IPS-11a (cell line): ENCODE measurements around the gene PTPRU.

ENCODE experiments used
- H3K4me3 ChIP-seq: one replicate; pipeline ENCODE4 v1.5.1; 2013; ENCODE audit warnings: low read depth, low read length, control low read depth

The PTPRU gene

GRCh38 chr1:29329022-29329775, 92.9 kb downstream of the PTPRU start:
- no peak overlapping the region for H3K4me3 ChIP-seq

DNA sequence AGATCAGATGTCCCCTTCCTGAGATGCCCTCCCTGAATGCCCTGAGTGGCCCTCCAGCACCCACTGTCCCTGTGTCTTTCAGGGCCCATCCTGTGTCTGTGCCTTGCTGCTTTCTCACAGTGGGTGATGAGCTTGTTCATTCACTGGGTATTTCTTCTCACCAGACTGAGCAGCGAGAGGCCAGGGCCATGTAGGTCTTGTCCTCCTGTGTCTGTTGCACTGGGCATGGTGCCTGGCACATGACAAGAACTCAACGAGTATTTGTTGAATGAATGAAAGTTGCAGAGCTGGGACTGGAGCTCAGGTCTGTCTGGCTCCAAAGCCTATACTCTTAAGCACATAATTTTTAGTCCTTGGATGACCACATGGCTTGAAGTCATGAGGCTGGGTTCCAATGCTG, 93.8 kb downstream of the PTPRU start:
- no peak overlapping the region for H3K4me3 ChIP-seq

GRCh38 chr1:29330856-29331255, 94.5 kb downstream of the PTPRU start:
- H3K4me3 ChIP-seq: no peak overlapping the region

DNA sequence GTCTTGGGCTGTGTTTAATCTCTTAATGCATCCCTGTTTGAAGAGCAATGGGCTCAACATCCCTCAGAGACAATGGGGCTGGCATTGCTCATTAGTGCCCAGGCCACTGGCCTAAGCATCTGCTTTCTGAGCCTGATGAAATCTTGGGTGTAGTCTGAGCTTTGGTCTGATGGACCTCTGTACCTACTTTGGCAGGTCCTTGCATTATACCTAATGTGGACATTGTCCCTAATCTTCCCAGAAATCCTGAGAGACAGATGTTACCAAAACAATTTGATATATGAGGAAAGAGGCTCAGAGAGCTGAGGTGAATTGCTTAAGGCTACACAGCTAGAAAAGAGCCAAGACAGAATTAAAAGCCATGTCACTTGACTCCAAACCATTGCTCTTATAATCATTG, 95.0 kb downstream of the PTPRU start:
- H3K4me3 ChIP-seq: no peak overlapping the region

DNA sequence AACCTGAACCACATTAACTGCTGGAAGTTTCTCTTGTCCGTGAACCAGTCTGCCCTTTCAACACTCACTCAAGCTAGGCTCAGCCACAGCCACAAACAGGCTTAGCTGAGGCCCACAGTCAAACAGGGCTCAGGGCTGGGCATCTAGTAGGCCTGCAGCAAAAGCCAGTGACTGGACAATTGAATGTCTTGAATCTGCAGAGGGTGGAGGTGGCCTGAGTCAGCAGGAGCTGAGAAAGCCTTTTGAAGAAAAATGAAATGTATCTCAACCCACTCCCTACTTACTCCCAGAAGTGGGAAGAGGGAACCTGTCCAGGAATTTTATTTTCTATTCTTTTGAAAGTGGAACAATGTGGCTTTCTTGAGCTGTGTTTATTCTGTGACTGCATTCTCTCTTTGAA, 95.4 kb downstream of the PTPRU start:
- H3K4me3 ChIP-seq: no peak overlapping the region

- H3K4me3 ChIP-seq: no peak overlapping the region
Observed at GRCh38 chr1:29332204-29332603, 95.9 kb downstream of the PTPRU start.

- H3K4me3 ChIP-seq: no peak overlapping the region
Observed at GRCh38 chr1:29333008-29333407, 96.7 kb downstream of the PTPRU start.

DNA sequence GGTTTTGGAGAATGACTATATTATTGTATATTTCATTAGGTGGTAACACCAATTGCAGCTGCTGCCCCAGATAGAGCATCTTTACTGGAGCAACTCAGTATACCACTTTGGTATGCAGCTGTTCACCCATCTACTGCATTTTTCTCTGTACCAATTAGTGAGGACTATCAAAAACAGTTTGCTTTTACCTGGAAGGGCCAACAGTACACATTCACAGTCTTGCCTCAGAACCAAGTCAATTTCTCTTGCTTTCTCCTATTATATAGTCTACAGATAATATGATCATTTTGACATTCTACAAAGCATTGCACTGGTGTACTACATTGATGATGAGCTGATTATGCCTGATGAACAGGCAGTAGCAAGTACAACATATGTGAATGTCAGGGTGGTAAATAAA, 99.3 kb downstream of the PTPRU start:
- H3K4me3 ChIP-seq: no peak overlapping the region

DNA sequence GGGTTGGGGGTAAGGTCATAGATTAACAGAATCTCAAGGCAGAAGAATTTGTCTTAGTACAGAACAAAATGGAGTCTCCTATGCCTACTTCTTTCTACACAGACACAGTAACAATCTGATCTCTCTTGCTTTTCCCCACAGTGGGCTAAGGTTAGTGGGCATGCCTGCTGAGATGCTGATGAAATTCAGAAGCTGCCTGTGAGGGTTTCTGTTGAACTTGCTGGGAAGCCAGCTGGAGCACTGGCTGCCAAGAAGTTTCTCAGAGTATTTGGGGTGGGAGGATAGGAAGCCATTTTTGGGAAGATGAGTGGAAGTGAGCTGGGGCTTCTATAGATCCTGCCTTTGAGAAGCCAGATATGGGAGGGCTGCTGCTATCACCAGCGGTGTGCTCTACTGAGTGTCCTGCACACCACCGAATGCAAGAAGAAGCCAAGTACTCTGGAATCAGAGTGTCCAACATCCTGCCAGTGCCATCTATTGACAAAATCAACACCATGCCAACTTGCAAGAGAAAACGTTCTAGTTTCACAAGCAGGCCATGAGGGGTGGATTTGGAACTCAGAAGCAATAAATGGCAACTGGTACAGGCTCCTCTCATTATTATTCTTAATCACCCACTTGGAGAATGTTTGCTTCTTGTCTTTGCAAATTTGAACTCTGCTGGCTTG, 102.7 kb downstream of the PTPRU start:
- H3K4me3 ChIP-seq: no peak overlapping the region

- H3K4me3 ChIP-seq: no peak overlapping the region
Observed at GRCh38 chr1:29341936-29342335, 105.6 kb downstream of the PTPRU start.

GRCh38 chr1:29342351-29342750, 106.0 kb downstream of the PTPRU start:
- no peak overlapping the region for H3K4me3 ChIP-seq

DNA sequence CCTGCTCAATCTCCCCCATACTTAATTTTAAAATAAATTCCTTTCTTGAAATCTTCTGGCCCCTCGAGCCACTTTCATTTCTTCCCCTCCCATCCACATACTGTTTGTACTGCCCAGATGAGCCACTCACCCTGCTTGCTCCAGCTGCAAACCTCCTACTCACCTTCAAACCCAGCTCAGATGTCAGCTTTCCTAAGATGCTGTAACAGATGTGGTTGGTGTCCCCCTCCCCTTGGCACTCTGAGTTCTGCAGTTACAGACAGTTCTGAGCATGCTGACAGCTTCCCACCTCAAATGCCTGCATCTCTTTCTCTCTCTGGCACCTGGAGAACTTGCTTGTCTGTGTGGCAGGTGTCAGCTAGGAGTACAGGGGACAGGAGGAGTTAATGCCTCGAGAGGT, 106.7 kb downstream of the PTPRU start:
- no peak overlapping the region for H3K4me3 ChIP-seq

- no peak overlapping the region for H3K4me3 ChIP-seq
Observed at GRCh38 chr1:29343476-29343875, 107.2 kb downstream of the PTPRU start.

DNA sequence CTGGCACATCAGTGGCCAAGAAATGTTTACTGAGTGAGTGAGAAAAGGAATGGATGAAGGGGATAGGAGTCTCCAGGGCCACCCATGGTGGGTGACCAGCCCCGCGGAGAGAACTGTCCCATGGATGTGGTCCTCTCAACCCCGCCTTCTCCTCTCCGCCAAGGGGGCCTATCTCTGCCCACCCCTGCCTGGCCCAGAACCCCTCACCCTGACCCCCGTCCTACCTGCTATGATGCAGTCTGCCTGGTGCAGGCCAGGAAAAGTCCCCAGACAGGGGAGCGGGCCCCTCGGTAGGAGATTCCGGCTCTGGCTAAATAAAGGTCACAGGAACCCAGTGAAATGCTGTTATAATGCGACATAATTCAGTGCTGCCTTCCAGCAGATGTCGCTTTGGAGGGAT, 107.6 kb downstream of the PTPRU start:
- no peak overlapping the region for H3K4me3 ChIP-seq

GRCh38 chr1:29344336-29344735, 108.0 kb downstream of the PTPRU start:
- H3K4me3 ChIP-seq: no peak overlapping the region

GRCh38 chr1:29346576-29346975, 110.3 kb downstream of the PTPRU start:
- no peak overlapping the region for H3K4me3 ChIP-seq

- H3K4me3 ChIP-seq: no peak overlapping the region
Observed at GRCh38 chr1:29349871-29350491, 113.7 kb downstream of the PTPRU start.

DNA sequence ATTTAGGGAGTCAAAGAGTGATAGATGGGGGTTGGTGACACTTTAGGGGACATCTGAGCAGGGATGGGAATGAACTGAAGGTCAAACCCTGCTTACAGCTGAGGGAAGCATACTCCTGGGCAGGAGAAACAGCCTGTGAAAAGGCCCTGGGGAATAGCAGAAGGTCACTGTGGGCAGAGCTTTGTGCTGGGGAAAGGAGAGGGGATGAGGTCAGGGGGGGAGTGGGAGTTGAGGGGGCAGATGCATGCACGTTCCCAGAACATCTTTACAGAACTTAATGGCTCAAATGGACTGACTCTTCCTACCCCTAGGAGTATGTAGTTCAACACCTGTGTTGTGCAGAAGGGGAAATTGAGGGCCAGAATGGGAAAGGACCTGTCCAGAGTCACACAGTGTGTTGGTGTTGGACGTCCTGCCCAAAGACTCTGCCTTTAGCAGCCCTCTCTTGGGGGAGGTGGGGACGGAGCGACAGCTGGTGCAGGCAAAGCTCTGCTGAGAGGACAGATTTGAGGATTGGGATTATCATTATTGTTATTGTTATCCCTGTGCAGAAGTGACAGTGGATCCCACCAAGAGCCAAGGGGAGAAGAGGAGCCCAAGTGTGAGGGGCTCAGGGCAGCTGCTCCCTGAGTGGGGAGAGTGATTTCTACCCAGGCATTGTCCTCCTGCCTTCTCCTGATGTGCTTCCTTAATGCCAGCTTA, 116.5 kb downstream of the PTPRU start:
- no peak overlapping the region for H3K4me3 ChIP-seq

GRCh38 chr1:29354511-29355098, 118.3 kb downstream of the PTPRU start:
- no peak overlapping the region for H3K4me3 ChIP-seq

- no peak overlapping the region for H3K4me3 ChIP-seq
Observed at GRCh38 chr1:29355375-29355774, 119.1 kb downstream of the PTPRU start.

DNA sequence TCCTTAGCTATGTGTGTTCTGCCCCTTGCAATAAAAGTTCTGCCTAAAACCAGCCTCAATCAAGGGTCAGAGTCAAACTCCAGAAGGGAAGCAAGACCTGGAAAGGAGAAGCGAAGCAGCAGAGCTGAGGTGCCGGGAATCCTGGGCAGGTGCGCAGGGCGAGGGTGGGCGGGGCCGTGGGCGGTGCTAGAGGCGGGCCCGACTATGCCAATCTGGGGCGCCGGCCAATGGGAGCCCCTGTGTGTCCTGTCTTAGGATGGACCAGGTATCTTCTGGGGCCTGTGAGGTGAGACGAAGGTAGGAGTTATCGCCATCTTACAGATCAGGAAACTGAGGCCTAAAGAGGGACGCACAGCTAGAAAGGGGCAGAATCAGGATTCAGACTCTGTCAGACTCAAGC, 120.3 kb downstream of the PTPRU start:
- H3K4me3 ChIP-seq: no peak overlapping the region
